Coronary artery (tissue), 2 donors: ENCODE results near the gene SPRY4.

Source experiments
- DNase-seq: peaks from one replicate; pipeline ENCODE4 v3.0.0-alpha.2; 2017; ENCODE audit warnings: low spot score
- H3K27ac ChIP-seq, 2 donors: fragments of 200-600 bp; sonication (generic); one replicate each; pipeline ENCODE4 v1.5.1; 2016 to 2019
- H3K4me3 ChIP-seq: fragments of 200-600 bp; sonication (generic); 2 replicates; pipeline ENCODE4 v1.5.1; 2016; ENCODE audit warnings: mild to moderate bottlenecking, moderate library complexity
- CTCF ChIP-seq: fragments of 200-600 bp; sonication (generic); IDR thresholded peaks from one replicate; pipeline ENCODE4 v1.5.1; 2019; ENCODE audit warnings: antibody characterized with exemption

Gene SPRY4

GRCh38 chr5:142314109-142314508 is 10.7 kb downstream of the SPRY4 start:
- Histone ChIP-seq H3K27ac (peak overlapping the region in 1 of 2 donors; percentile 81), H3K4me3 (peak overlapping the region; percentile 5)
- DNase-seq = no peak
- no peak for TF ChIP-seq CTCF

- Histone ChIP-seq H3K27ac (peak overlapping the region; percentile 23 to 81), H3K4me3 (peak overlapping the region; percentile 5)
- no peak for DNase-seq
- TF ChIP-seq CTCF = no peak
Observed at GRCh38 chr5:142313682-142314081, 11.1 kb downstream of the SPRY4 start.

- Histone ChIP-seq H3K4me3 (peak overlapping the region; percentile 5), H3K27ac (peak overlapping the region; percentile 23 to 81)
- DNase-seq = no peak
- no peak for TF ChIP-seq CTCF
Observed at GRCh38 chr5:142313275-142313674, 11.5 kb downstream of the SPRY4 start.

GRCh38 chr5:142312399-142312798 is 12.4 kb downstream of the SPRY4 start:
- Histone ChIP-seq H3K27ac (no peak overlapping the region), H3K4me3 (peak overlapping the region; percentile 12)
- no peak for TF ChIP-seq CTCF
- DNase-seq = no peak

GRCh38 chr5:142311725-142312124 is 13.1 kb downstream of the SPRY4 start:
- H3K27ac ChIP-seq = no peak overlapping the region
- no peak overlapping the region for H3K4me3 ChIP-seq
- no peak for TF ChIP-seq CTCF
- no peak for DNase-seq

- Histone ChIP-seq H3K4me3 (no peak overlapping the region), H3K27ac (peak overlapping the region in 1 of 2 donors; percentile 10)
- no peak for TF ChIP-seq CTCF
- DNase-seq = no peak
Observed at GRCh38 chr5:142310803-142311202, 14.0 kb downstream of the SPRY4 start.

GRCh38 chr5:142309747-142310318 is 15.0 kb downstream of the SPRY4 start:
- TF ChIP-seq CTCF = no peak
- Histone ChIP-seq H3K4me3 (no peak overlapping the region), H3K27ac (no peak overlapping the region)
- no peak for DNase-seq
